Liver (tissue), 9 donors: ENCODE measurements around the gene ZNF879. TPM values are rescaled to one million over a fixed set of nuclear protein-coding genes. Genes with fewer than 3 reads are reported as not detected.

Experiments used
- DNase-seq: peaks from one replicate; pipeline ENCODE4 v3.0.0-alpha.2; 2017; ENCODE audit warnings: low spot score
- H3K27ac ChIP-seq, 2 donors: one replicate each; pipeline ENCODE4 v1.7.0; 2013; ENCODE audit warnings: inconsistent platforms in 2 of 2, low read length in 2 of 2, control low read depth in 1 of 2, low read depth in 1 of 2, mild to moderate bottlenecking in 1 of 2
- H3K27me3 ChIP-seq, 4 donors: one replicate each; pipeline versions ENCODE4 v1.6.1 to v1.7.0; 2013; ENCODE audit warnings: low read length in 3 of 4, inconsistent platforms in 1 of 4, mild to moderate bottlenecking in 1 of 4, moderate library complexity in 1 of 4; ENCODE audit not compliant: control insufficient read depth in 4 of 4, insufficient read depth in 4 of 4
- H3K36me3 ChIP-seq, 4 donors: one replicate each; pipeline versions ENCODE4 v1.6.1 to v1.7.0; 2013; ENCODE audit warnings: low read length in 3 of 4, mild to moderate bottlenecking in 3 of 4, low read depth in 1 of 4, moderate library complexity in 1 of 4; ENCODE audit not compliant: control insufficient read depth in 4 of 4, insufficient read depth in 3 of 4
- H3K4me1 ChIP-seq, 4 donors: one replicate each; pipeline versions ENCODE4 v1.6.1 to v1.7.0; 2013; ENCODE audit warnings: low read length in 3 of 4, mild to moderate bottlenecking in 3 of 4, moderate library complexity in 1 of 4; ENCODE audit not compliant: control insufficient read depth in 4 of 4, insufficient read depth in 4 of 4
- H3K4me3 ChIP-seq, 3 donors: one replicate each; pipeline versions ENCODE4 v1.6.1 to v1.7.0; 2013; ENCODE audit warnings: low read length in 3 of 3, control low read depth in 1 of 3, low read depth in 1 of 3, mild to moderate bottlenecking in 1 of 3
- H3K9ac ChIP-seq, 2 donors: one replicate each; pipeline ENCODE4 v1.7.0; 2013; ENCODE audit warnings: low read length in 2 of 2, mild to moderate bottlenecking in 2 of 2, moderate library complexity in 2 of 2, control low read depth in 1 of 2, low read depth in 1 of 2
- H3K9me3 ChIP-seq, 4 donors: one replicate each; pipeline versions ENCODE4 v1.6.1 to v1.7.0; 2013; ENCODE audit warnings: low read length in 3 of 4; ENCODE audit not compliant: control insufficient read depth in 4 of 4
- ATF3 ChIP-seq: IDR thresholded peaks from 2 replicates; pipeline ENCODE4 v1.6.1; 2016; ENCODE audit warnings: antibody characterized with exemption
- EGR1 ChIP-seq, 2 donors: IDR thresholded peaks; 2 replicates each; pipeline ENCODE4 v1.6.1; 2016 to 2018; ENCODE audit warnings: antibody characterized with exemption in 2 of 2, low read depth in 2 of 2
- FOXA1 ChIP-seq: IDR thresholded peaks from 2 replicates; pipeline ENCODE4 v1.6.1; 2016; ENCODE audit warnings: antibody characterized with exemption
- FOXA2 ChIP-seq: IDR thresholded peaks from 2 replicates; pipeline ENCODE4 v1.6.1; 2016; ENCODE audit warnings: antibody characterized with exemption
- GABPA ChIP-seq, 2 donors: IDR thresholded peaks in 1 of 2; conservative IDR thresholded peaks in 1 of 2; 2 replicates each; pipeline ENCODE4 v1.6.1; 2016; ENCODE audit warnings: antibody characterized with exemption in 2 of 2, mild to moderate bottlenecking in 1 of 2, moderate library complexity in 1 of 2
- HNF4A ChIP-seq, 2 donors: conservative IDR thresholded peaks; 2 replicates each; pipeline ENCODE4 v1.6.1; 2016; ENCODE audit warnings: antibody characterized with exemption in 2 of 2, mild to moderate bottlenecking in 2 of 2
- HNF4G ChIP-seq: IDR thresholded peaks from 2 replicates; pipeline ENCODE4 v1.6.1; 2016; ENCODE audit warnings: antibody characterized with exemption
- JUND ChIP-seq, 2 donors: IDR thresholded peaks; 2 replicates each; pipeline ENCODE4 v1.6.1; 2016; ENCODE audit warnings: antibody characterized with exemption in 2 of 2
- NR2F2 ChIP-seq: IDR thresholded peaks from 2 replicates; pipeline ENCODE4 v1.6.1; 2016; ENCODE audit warnings: antibody characterized with exemption
- RAD21 ChIP-seq, 2 donors: IDR thresholded peaks; 2 replicates each; pipeline ENCODE4 v1.6.1; 2016; ENCODE audit warnings: antibody characterized with exemption in 2 of 2, mild to moderate bottlenecking in 2 of 2
- RXRA ChIP-seq, 2 donors: IDR thresholded peaks; 2 replicates each; pipeline ENCODE4 v1.6.1; 2017 to 2018; ENCODE audit warnings: antibody characterized with exemption in 2 of 2, mild to moderate bottlenecking in 1 of 2
- SP1 ChIP-seq: IDR thresholded peaks from 2 replicates; pipeline ENCODE4 v1.6.1; 2018; ENCODE audit warnings: antibody characterized with exemption, mild to moderate bottlenecking
- TAF1 ChIP-seq: conservative IDR thresholded peaks from 2 replicates; pipeline ENCODE4 v1.6.1; 2016; ENCODE audit warnings: antibody characterized with exemption, mild to moderate bottlenecking
- YY1 ChIP-seq: IDR thresholded peaks from 2 replicates; pipeline ENCODE4 v1.6.1; 2016; ENCODE audit warnings: antibody characterized with exemption, mild to moderate bottlenecking
- ZBTB33 ChIP-seq: IDR thresholded peaks from 2 replicates; pipeline ENCODE4 v1.6.1; 2016; ENCODE audit warnings: antibody characterized with exemption
- WGBS: extraction: QIAGEN DNeasy Blood & Tissue Kit; methylation state at CpG from one replicate; pipeline ENCODE4 v1.1.7; 2013; 5-methylcytosine and 5-hydroxymethylcytosine counted together
- polyA plus RNA-seq, 2 donors: library from polyadenylated mRNA; stranded (reverse) in 1 of 2; unstranded in 1 of 2; fragments of 200-250 nt in 1 of 2; fragments of >200 nt in 1 of 2; fragmentation: Nextera tagmentation in 1 of 2; extraction: Ambion mirVana in 1 of 2; gene quantifications; one replicate each; pipeline versions ENCODE4 v1.2.1 to v1.2.3, GENCODE V29; 2013 to 2015
- total RNA-seq, 2 donors: library from RNA; depleted of rRNA; stranded (reverse); fragments of >200 nt; gene quantifications; one replicate each; pipeline ENCODE4 v1.2.3, GENCODE V29; 2014
- TF ChIP-seq, protein P1 (sequence below): IDR thresholded peaks from 2 replicates; pipeline ENCODE4 v1.6.1; 2016; ENCODE audit warnings: antibody characterized with exemption, mild to moderate bottlenecking
- donor health status: healthy.
- donor health status: healthy.
- donor health status: healthy.
- donor health status: healthy.
- donor health status: healthy.

Gene ZNF879
- total and polyA plus RNA-seq, 4 donors, result 0.48 to 2.4 (median 1.5) TPM

DNA sequence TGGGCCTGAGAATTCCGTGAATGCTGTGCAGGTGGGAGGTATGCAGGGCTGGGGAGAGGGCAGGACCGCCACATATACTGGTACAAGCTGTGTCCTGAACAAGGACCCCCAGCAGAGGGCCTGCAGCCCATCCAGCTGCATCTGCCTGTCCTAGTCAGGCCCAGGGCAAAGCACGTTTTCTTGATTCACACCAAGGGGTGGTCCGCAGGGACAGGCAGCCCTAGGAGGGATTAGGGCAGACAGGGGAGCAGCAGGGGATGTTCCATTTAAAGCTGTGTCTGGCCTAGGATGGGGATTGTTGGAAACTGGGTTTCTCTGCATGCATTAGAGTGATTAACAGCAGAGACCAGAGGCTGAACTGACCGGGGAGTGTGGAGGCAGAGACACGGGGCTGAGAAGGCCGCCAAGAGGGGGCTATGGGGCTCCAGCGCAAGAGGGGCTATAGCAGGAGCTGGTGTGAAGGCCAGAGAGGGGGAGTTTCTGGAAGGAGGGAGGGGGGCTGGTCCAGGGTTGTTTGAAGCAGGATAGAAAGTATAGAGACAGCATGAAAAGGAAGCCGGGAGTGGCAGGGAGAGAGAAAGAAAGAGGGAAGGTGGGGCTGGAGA lies 31.2 kb upstream of the ZNF879 start:
- Histone ChIP-seq H3K4me1 (peaks cover 0 to 5% (median 0%) of the 10 kb centered on the region in 4 donors), H3K9ac (no peak overlapping the region), H3K36me3 (no peaks in the 10 kb centered on the region), H3K27me3 (peaks cover 0 to 9% (median 3%) of the 10 kb centered on the region in 4 donors), H3K27ac (no peak overlapping the region), H3K4me3 (no peak overlapping the region), H3K9me3 (peaks cover 10 to 38% (median 18%) of the 10 kb centered on the region in 4 donors)
- no peak for DNase-seq
- WGBS, result 59% methylated on average over 9 of the region's 9 CpGs
- TF ChIP-seq TAF1, result no peak
- TF ChIP-seq FOXA2, result no peak
- no peak for TF ChIP-seq HNF4G
- TF ChIP-seq RAD21 (IDR thresholded peaks at IDR 0.05), result no peak
- TF ChIP-seq YY1, result no peak
- no peak for TF ChIP-seq SP1
- TF ChIP-seq RXRA (IDR thresholded peaks at IDR 0.05), result no peak
- TF ChIP-seq JUND (IDR thresholded peaks at IDR 0.05), result no peak
- no peak for TF ChIP-seq ATF3
- TF ChIP-seq, protein P1, sequence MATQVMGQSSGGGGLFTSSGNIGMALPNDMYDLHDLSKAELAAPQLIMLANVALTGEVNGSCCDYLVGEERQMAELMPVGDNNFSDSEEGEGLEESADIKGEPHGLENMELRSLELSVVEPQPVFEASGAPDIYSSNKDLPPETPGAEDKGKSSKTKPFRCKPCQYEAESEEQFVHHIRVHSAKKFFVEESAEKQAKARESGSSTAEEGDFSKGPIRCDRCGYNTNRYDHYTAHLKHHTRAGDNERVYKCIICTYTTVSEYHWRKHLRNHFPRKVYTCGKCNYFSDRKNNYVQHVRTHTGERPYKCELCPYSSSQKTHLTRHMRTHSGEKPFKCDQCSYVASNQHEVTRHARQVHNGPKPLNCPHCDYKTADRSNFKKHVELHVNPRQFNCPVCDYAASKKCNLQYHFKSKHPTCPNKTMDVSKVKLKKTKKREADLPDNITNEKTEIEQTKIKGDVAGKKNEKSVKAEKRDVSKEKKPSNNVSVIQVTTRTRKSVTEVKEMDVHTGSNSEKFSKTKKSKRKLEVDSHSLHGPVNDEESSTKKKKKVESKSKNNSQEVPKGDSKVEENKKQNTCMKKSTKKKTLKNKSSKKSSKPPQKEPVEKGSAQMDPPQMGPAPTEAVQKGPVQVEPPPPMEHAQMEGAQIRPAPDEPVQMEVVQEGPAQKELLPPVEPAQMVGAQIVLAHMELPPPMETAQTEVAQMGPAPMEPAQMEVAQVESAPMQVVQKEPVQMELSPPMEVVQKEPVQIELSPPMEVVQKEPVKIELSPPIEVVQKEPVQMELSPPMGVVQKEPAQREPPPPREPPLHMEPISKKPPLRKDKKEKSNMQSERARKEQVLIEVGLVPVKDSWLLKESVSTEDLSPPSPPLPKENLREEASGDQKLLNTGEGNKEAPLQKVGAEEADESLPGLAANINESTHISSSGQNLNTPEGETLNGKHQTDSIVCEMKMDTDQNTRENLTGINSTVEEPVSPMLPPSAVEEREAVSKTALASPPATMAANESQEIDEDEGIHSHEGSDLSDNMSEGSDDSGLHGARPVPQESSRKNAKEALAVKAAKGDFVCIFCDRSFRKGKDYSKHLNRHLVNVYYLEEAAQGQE, result no peak
- TF ChIP-seq HNF4A (conservative IDR thresholded peaks at IDR 0.05), result no peak
- TF ChIP-seq ZBTB33, result no peak
- no peak for TF ChIP-seq FOXA1
- no peak for TF ChIP-seq EGR1 (IDR thresholded peaks at IDR 0.05; ENCODE audit: low read depth in 2 of 2)

GRCh38 chr5:178993236-178993765 lies 30.3 kb upstream of the ZNF879 start:
- Histone ChIP-seq H3K36me3 (no peaks in the 10 kb centered on the region), H3K4me3 (no peak overlapping the region), H3K9ac (no peak overlapping the region), H3K27ac (no peak overlapping the region), H3K27me3 (peaks cover 0 to 9% (median 3%) of the 10 kb centered on the region in 4 donors), H3K4me1 (peaks cover 0 to 5% (median 0%) of the 10 kb centered on the region in 4 donors), H3K9me3 (peaks cover 8 to 35% (median 16%) of the 10 kb centered on the region in 4 donors)
- TF ChIP-seq JUND (IDR thresholded peaks at IDR 0.05) (no peak), FOXA2 (no peak), RXRA (IDR thresholded peaks at IDR 0.05) (no peak), HNF4A (conservative IDR thresholded peaks at IDR 0.05) (no peak), HNF4G (no peak), GABPA (IDR thresholded peaks at IDR 0.05 in 1 of 2, conservative IDR thresholded peaks at IDR 0.05 in 1 of 2) (no peak), ZBTB33 (no peak), SP1 (no peak), TAF1 (no peak), NR2F2 (no peak), FOXA1 (no peak), EGR1 (IDR thresholded peaks at IDR 0.05; ENCODE audit: low read depth in 2 of 2) (no peak), RAD21 (IDR thresholded peaks at IDR 0.05) (no peak)
- 64% methylated on average over 20 of the region's 20 CpGs for WGBS
- DNase-seq, result no peak
